Loucy (cell line): ENCODE results near the gene PALD1.

Experiments
- H2AFZ ChIP-seq: fragments of 200-600 bp; sonication (generic); 2 replicates; pipeline ENCODE4 v1.6.0; 2016; ENCODE audit warnings: antibody characterized with exemption, mild to moderate bottlenecking, low read length, moderate library complexity
- H3F3A ChIP-seq: fragments of 200-600 bp; 2 replicates; pipeline ENCODE4 v1.6.0; 2016; ENCODE audit warnings: antibody characterized with exemption, low read depth, mild to moderate bottlenecking
- H3K27me3 ChIP-seq: fragments of 200-600 bp; sonication (generic); 2 replicates; pipeline ENCODE4 v1.6.1; 2014; ENCODE audit warnings: low read length, mild to moderate bottlenecking; ENCODE audit not compliant: insufficient read depth, poor library complexity, severe bottlenecking
- H3K36me3 ChIP-seq: fragments of 200-600 bp; sonication (generic); 2 replicates; pipeline ENCODE4 v1.6.1; 2016; ENCODE audit warnings: low read length; ENCODE audit not compliant: insufficient read depth
- H3K4me1 ChIP-seq: fragments of 200-600 bp; sonication (generic); 2 replicates; pipeline ENCODE4 v1.5.1; 2014; ENCODE audit warnings: low read length, mild to moderate bottlenecking; ENCODE audit not compliant: insufficient read depth, poor library complexity, severe bottlenecking
- H3K4me2 ChIP-seq: fragments of 200-600 bp; sonication (generic); 2 replicates; pipeline ENCODE4 v1.6.0; 2014; ENCODE audit warnings: antibody characterized with exemption, low read length, low read depth, mild to moderate bottlenecking; ENCODE audit not compliant: poor library complexity, severe bottlenecking
- H3K4me3 ChIP-seq: fragments of 200-600 bp; sonication (generic); 2 replicates; pipeline ENCODE4 v1.5.1; 2014; ENCODE audit warnings: low read length, mild to moderate bottlenecking, mixed read lengths; ENCODE audit not compliant: poor library complexity, severe bottlenecking
- H3K79me2 ChIP-seq: fragments of 200-600 bp; sonication (generic); 2 replicates; pipeline ENCODE4 v1.6.1; 2014; ENCODE audit warnings: low read length; ENCODE audit not compliant: insufficient read depth
- H3K9ac ChIP-seq: fragments of 200-600 bp; sonication (generic); 2 replicates; pipeline ENCODE4 v1.6.0; 2014; ENCODE audit warnings: mild to moderate bottlenecking, low read depth, low read length, moderate library complexity; ENCODE audit not compliant: poor library complexity, severe bottlenecking
- H3K9me2 ChIP-seq: fragments of 200-600 bp; sonication (generic); replicated peaks from 2 replicates; pipeline ENCODE4 v1.6.1; 2016; ENCODE audit warnings: low read depth, low read length, mixed read lengths
- H3K9me3 ChIP-seq: fragments of 200-600 bp; sonication (generic); 2 replicates; pipeline ENCODE4 v1.6.1; 2014; ENCODE audit warnings: mild to moderate bottlenecking, antibody characterized with exemption, low read length, low read depth; ENCODE audit not compliant: insufficient read depth
- H4K20me1 ChIP-seq: fragments of 200-600 bp; sonication (generic); 2 replicates; pipeline ENCODE4 v1.6.0; 2014; ENCODE audit warnings: antibody characterized with exemption, low read length, mild to moderate bottlenecking; ENCODE audit not compliant: insufficient read depth, poor library complexity, severe bottlenecking
- CTCF ChIP-seq: fragments of 200-600 bp; sonication (generic); conservative IDR thresholded peaks from 2 replicates; pipeline ENCODE4 v1.5.1; 2014; ENCODE audit warnings: mild to moderate bottlenecking, antibody characterized with exemption, low read length
- EZH2phosphoT487 ChIP-seq: fragments of 200-600 bp; IDR thresholded peaks from 2 replicates; pipeline ENCODE4 v1.6.1; 2018; ENCODE audit warnings: antibody characterized with exemption, mild to moderate bottlenecking, moderate library complexity, borderline replicate concordance

PALD1 gene

GRCh38 chr10:70437721-70438120 is 40.8 kb upstream of the PALD1 start:
- Histone ChIP-seq H2AFZ (no peak overlapping the region), H3F3A (no peaks in the 10 kb centered on the region), H3K9ac (no peak overlapping the region), H3K4me2 (no peak overlapping the region), H3K4me1 (no peaks in the 10 kb centered on the region), H3K9me3 (no peaks in the 10 kb centered on the region), H3K79me2 (no peaks in the 10 kb centered on the region), H3K36me3 (no peaks in the 10 kb centered on the region), H3K9me2 (no peaks in the 10 kb centered on the region), H3K4me3 (no peak overlapping the region), H3K27me3 (no peaks in the 10 kb centered on the region), H4K20me1 (no peaks in the 10 kb centered on the region)
- no peak for TF ChIP-seq EZH2phosphoT487
- no peak for TF ChIP-seq CTCF

GRCh38 chr10:70440296-70441160 is 38.0 kb upstream of the PALD1 start:
- Histone ChIP-seq H2AFZ (no peak overlapping the region), H3K4me1 (no peaks in the 10 kb centered on the region), H3K36me3 (no peaks in the 10 kb centered on the region), H3K4me3 (no peak overlapping the region), H3K9me2 (no peaks in the 10 kb centered on the region), H3K4me2 (no peak overlapping the region), H4K20me1 (no peaks in the 10 kb centered on the region), H3F3A (no peaks in the 10 kb centered on the region), H3K9me3 (no peaks in the 10 kb centered on the region), H3K79me2 (no peaks in the 10 kb centered on the region), H3K27me3 (no peaks in the 10 kb centered on the region), H3K9ac (no peak overlapping the region)
- no peak for TF ChIP-seq EZH2phosphoT487
- TF ChIP-seq CTCF, result no peak

GRCh38 chr10:70441161-70441894 is 37.2 kb upstream of the PALD1 start, which contains the start of gene NODAL:
NODAL (minus strand) TSS chr10:70441681; CDS start chr10:70441667, 14 bp downstream.
- Histone ChIP-seq H3K9me2 (no peaks in the 10 kb centered on the region), H2AFZ (no peak within 1 kb of the TSS), H3K79me2 (no peaks in the 10 kb centered on the region), H3F3A (no peaks in the 10 kb centered on the region), H3K4me1 (no peaks in the 10 kb centered on the region), H3K4me3 (no peak within 1 kb of the TSS), H3K4me2 (no peak within 1 kb of the TSS), H3K9me3 (no peaks in the 10 kb centered on the region), H4K20me1 (no peaks in the 10 kb centered on the region), H3K9ac (no peak within 1 kb of the TSS), H3K36me3 (no peaks in the 10 kb centered on the region), H3K27me3 (no peaks in the 10 kb centered on the region)
- TF ChIP-seq CTCF (no peak), EZH2phosphoT487 (no peak)
